GM13976 (cell line): ENCODE measurements around the gene PBX4.
"Not testable (repeated sequence)": the region's sequence is repeated elsewhere in the genome, so short reads cannot be mapped to it uniquely, and the experiment has no call there.

Experiments used
- DNase-seq: peaks from one replicate; pipeline ENCODE4 v3.0.0; 2012; ENCODE audit warnings: low spot score
- CTCF ChIP-seq: IDR thresholded peaks from 2 replicates; pipeline ENCODE4 v1.5.1; 2012; ENCODE audit warnings: borderline replicate concordance, mild to moderate bottlenecking; ENCODE audit not compliant: insufficient read depth; ENCODE audit errors: extremely low read depth, missing control alignments, control extremely low read depth
- in situ Hi-C: fragments of 300-500 bp; cut with MboI; formaldehyde crosslinking; loops from one replicate; pipeline ENCODE4 v1.12.0; 2022; ENCODE audit warnings: low sequenced_read_pairs, mixed read lengths, inconsistent platforms; ENCODE audit not compliant: unreplicated experiment

The PBX4 gene

DNA sequence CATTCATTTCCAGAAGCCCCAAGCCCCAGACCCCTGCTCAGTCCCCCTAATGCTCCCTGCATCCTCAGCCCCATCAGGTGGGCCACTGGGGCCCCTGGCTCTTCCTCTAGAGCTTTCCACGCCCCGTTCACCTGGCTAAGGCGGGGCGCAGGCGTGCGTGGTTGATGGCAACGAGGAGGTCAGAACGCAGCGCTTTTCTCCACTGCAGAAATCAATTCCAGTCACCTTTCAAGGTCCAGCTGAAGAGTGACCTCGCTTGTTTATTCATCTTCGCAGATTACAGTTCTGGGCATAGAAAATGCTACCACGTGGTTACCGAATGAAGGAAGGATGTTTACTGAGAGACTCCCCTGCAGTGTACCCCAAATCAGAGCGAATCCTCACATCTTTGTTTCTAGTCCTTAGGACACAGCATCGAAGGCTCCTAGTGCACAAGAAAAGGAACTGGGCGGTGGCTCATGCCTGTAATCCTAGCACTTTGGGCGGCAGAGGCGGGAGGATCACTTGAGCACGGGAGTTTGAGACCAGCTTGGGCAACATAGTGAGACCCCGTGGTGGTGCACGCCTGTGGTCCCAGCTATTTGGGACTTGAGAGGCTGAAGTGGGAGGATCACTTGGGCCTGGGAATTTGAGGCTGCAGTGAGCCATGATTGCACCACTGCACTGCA, 828 bp upstream of the PBX4 start:
- no peak for TF ChIP-seq CTCF
- DNase-seq = no peak
- in situ Hi-C loops = no loop called here

GRCh38 chr19:19615086-19615485, 3.4 kb downstream of the PBX4 start:
- in situ Hi-C loops = no loop called here
- DNase-seq = no peak
- TF ChIP-seq CTCF = no peak

DNA sequence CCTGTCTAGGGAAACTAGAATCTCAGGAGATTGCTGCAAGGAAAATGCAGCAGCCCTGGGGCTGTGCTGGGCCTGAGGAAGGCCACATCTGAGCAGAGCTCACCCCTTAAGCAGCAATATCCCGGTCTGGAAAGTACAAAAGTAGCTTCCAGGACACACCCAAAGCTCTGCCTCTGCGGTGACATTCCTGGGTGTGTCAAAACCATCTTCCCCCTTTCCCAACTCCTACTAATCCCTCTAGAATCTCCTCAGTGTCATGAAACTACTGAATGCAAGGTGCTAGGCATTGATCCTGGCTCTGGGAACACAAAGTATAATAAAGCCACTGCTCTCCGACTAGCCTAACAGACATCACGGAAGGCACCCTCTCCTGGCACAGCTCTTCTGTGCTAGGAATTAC, 5.0 kb downstream of the PBX4 start:
- TF ChIP-seq CTCF = no peak
- no peak for DNase-seq
- in situ Hi-C loops = no loop called here

DNA sequence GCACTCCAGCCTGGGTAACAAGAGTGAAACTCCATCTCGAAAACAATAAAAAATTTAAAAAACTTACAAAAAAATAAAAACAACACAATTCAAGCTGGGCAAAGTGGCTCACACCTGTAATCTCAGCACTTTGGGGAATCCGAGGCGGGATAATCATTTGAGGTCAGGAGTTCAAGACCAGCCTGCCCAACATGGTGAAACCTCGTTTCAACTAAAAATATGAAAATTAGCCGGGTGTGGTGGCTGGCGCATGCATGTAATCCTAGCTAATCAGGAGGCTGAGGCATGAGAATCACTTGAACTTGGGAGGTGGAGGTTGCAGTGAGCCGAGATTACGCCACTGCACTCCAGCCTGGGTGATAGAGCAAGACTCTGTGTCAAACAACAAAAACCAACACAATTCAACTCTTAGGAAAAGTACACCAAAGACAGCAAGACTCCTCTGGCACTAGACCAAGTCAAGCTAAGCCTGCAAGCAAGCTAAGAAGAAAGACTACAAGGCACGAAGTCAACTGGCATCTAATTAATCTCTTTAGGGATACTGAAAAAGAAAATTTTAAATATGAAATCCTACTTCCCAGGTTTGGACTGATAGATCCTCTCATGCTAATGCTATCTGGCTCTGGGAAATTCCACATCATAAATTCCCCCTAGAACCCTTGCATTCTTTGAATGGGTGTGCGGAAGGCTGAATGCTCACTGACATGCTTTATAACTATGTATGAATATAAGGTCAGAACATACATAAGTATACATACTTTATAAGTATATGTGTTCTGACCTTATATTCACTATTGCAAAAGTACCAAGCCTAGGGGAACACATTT, 7.9 kb downstream of the PBX4 start:
- no peak for TF ChIP-seq CTCF
- DNase-seq = no peak
- in situ Hi-C loops = no loop called here

GRCh38 chr19:19606686-19607085, 11.8 kb downstream of the PBX4 start:
- DNase-seq, in situ Hi-C loops: not testable (repeated sequence)

DNA sequence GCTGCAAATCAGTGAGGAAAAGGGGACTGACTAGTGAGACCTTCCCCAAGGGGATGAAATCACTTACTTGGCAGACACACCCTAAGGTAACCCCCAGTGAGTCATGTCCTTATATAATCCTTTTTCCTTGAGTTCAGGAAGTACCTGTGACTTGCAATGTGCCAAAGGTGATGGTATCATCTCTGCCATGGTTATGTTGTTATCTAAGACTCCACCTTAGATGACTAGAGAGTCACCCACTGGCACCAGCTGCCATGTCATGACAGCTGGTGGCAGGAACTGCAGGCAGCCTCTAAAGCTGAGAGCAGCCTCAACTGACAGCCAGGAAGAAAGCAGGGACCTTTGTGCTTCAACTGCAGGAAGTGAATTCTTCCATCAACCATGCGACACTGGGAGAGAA, 12.5 kb downstream of the PBX4 start:
- TF ChIP-seq CTCF = no peak
- in situ Hi-C loops = no loop called here
- DNase-seq = no peak

- in situ Hi-C loops = no loop called here
- no peak for DNase-seq
- TF ChIP-seq CTCF = no peak
Measured at GRCh38 chr19:19602713-19603324, 15.7 kb downstream of the PBX4 start.
